GM23338 (cell line): ENCODE measurements around the gene OR6K3. TPM values are rescaled to one million over a fixed set of nuclear protein-coding genes. Genes with fewer than 3 reads are reported as not detected.
A peak's percentile ranks its signal among the peaks of the same experiment; 100 is the strongest.

Source experiments
- ATAC-seq: fragments of 200-7000 bp; cut with Tn5 transposase; 3 replicates; pipeline ENCODE4 v1.9.1; 2020
- DNase-seq: peaks from one replicate; pipeline ENCODE4 v3.0.0-alpha.2; 2015; ENCODE audit warnings: low spot score
- H2AFZ ChIP-seq: fragments of 200-600 bp; sonication (generic); 2 replicates; pipeline ENCODE4 v1.8.0; 2016; ENCODE audit warnings: antibody characterized with exemption, mild to moderate bottlenecking, moderate library complexity
- H3F3A ChIP-seq: fragments of 200-600 bp; sonication (generic); replicated peaks from 2 replicates; pipeline ENCODE4 v1.8.0; 2017; ENCODE audit warnings: antibody characterized with exemption, mixed run types, low read depth
- H3K27ac ChIP-seq: fragments of 200-600 bp; sonication (generic); 2 replicates; pipeline ENCODE4 v1.6.1; 2016; ENCODE audit warnings: low read depth
- H3K27me3 ChIP-seq: fragments of 200-600 bp; sonication (generic); 2 replicates; pipeline ENCODE4 v1.8.0; 2016; ENCODE audit warnings: mild to moderate bottlenecking, mixed run types, moderate library complexity; ENCODE audit not compliant: insufficient read depth
- H3K36me3 ChIP-seq: fragments of 200-600 bp; sonication (generic); 2 replicates; pipeline ENCODE4 v1.8.0; 2016; ENCODE audit warnings: mild to moderate bottlenecking; ENCODE audit not compliant: insufficient read depth
- H3K4me1 ChIP-seq: fragments of 200-600 bp; sonication (generic); 2 replicates; pipeline ENCODE4 v1.8.0; 2016; ENCODE audit warnings: mild to moderate bottlenecking, moderate library complexity; ENCODE audit not compliant: insufficient read depth
- H3K4me2 ChIP-seq: fragments of 200-600 bp; sonication (generic); 2 replicates; pipeline ENCODE4 v1.7.1; 2017; ENCODE audit warnings: mixed run types
- H3K4me3 ChIP-seq: fragments of 200-600 bp; sonication (generic); 2 replicates; pipeline ENCODE4 v1.6.1; 2016; ENCODE audit warnings: mixed run types
- H3K79me2 ChIP-seq: fragments of 200-600 bp; sonication (generic); replicated peaks from 2 replicates; pipeline ENCODE4 v1.8.0; 2017; ENCODE audit warnings: mild to moderate bottlenecking; ENCODE audit not compliant: insufficient read depth
- H3K9me2 ChIP-seq: fragments of 200-600 bp; sonication (generic); 2 replicates; pipeline ENCODE4 v1.8.0; 2017; ENCODE audit not compliant: insufficient read depth
- H4K20me1 ChIP-seq: fragments of 200-600 bp; sonication (generic); replicated peaks from 2 replicates; pipeline ENCODE4 v1.8.0; 2017; ENCODE audit warnings: mild to moderate bottlenecking; ENCODE audit not compliant: insufficient read depth
- H3K27ac Mint-ChIP-seq: 2 replicates; pipeline ENCODE4 v1.8.0; 2020; ENCODE audit warnings: inconsistent platforms, mild to moderate bottlenecking, moderate library complexity, mixed read lengths
- H3K27me3 Mint-ChIP-seq: 3 replicates; pipeline ENCODE4 v1.8.0; 2022; ENCODE audit warnings: low read depth, mild to moderate bottlenecking, moderate library complexity, mixed read lengths, inconsistent platforms; ENCODE audit not compliant: insufficient read depth, poor library complexity
- H3K36me3 Mint-ChIP-seq: 3 replicates; pipeline ENCODE4 v1.8.0; 2021; ENCODE audit warnings: low read depth, mild to moderate bottlenecking, inconsistent platforms, moderate library complexity, mixed read lengths
- H3K4me1 Mint-ChIP-seq: 3 replicates; pipeline ENCODE4 v1.8.0; 2020; ENCODE audit warnings: mild to moderate bottlenecking, inconsistent platforms, mixed read lengths
- H3K4me3 Mint-ChIP-seq: 3 replicates; pipeline ENCODE4 v1.8.0; 2021; ENCODE audit warnings: moderate library complexity, mild to moderate bottlenecking, inconsistent platforms, mixed read lengths
- H3K9me3 Mint-ChIP-seq: 3 replicates; pipeline ENCODE4 v1.8.0; 2020; ENCODE audit warnings: moderate library complexity, mild to moderate bottlenecking, inconsistent platforms, mixed read lengths
- CREB1 ChIP-seq: fragments of 250-450 bp; sonication (Bioruptor Pico); IDR thresholded peaks from 2 replicates; pipeline ENCODE4 v1.5.0; 2020; ENCODE audit warnings: low read depth, mild to moderate bottlenecking, moderate library complexity
- EZH2 ChIP-seq: fragments of 200-600 bp; sonication (generic); IDR thresholded peaks from one replicate; pipeline ENCODE4 v1.8.0; 2017; ENCODE audit warnings: antibody characterized with exemption, mild to moderate bottlenecking, low read depth; ENCODE audit not compliant: unreplicated experiment
- EZH2phosphoT487 ChIP-seq: fragments of 200-600 bp; sonication (generic); IDR thresholded peaks from one replicate; pipeline ENCODE4 v1.8.1; 2018; ENCODE audit warnings: antibody characterized with exemption; ENCODE audit not compliant: unreplicated experiment
- JUNB ChIP-seq: IDR thresholded peaks from one replicate; pipeline ENCODE4 v1.6.1; 2016; ENCODE audit warnings: antibody characterized with exemption; ENCODE audit not compliant: unreplicated experiment
- NANOG ChIP-seq: IDR thresholded peaks from 2 replicates; pipeline ENCODE4 v1.6.1; 2016; ENCODE audit warnings: antibody characterized with exemption, borderline replicate concordance
- POLR2AphosphoS5 ChIP-seq: IDR thresholded peaks from 2 replicates; pipeline ENCODE4 v1.6.1; 2016; ENCODE audit warnings: antibody characterized with exemption, low read depth
- STAT1 ChIP-seq: IDR thresholded peaks from one replicate; pipeline ENCODE4 v1.6.1; 2016; ENCODE audit warnings: antibody characterized with exemption; ENCODE audit not compliant: unreplicated experiment
- ZNF114 ChIP-seq: fragments of 250-450 bp; sonication (Bioruptor Pico); IDR thresholded peaks from 2 replicates; pipeline ENCODE4 v1.5.0; 2020; ENCODE audit warnings: mild to moderate bottlenecking, moderate library complexity
- ZNF331 ChIP-seq: fragments of 250-450 bp; sonication (Bioruptor Pico); IDR thresholded peaks from 2 replicates; pipeline ENCODE4 v1.5.0; 2020; ENCODE audit warnings: low read depth, mild to moderate bottlenecking, moderate library complexity
- polyA plus RNA-seq: library from polyadenylated mRNA; unstranded; fragments of >200 nt; fragmentation: Nextera tagmentation; extraction: Ambion mirVana; gene quantifications from 2 replicates; pipeline ENCODE4 v1.2.1, GENCODE V29; 2016
- total RNA-seq: library from RNA; depleted of rRNA; stranded (reverse); fragments of >200 nt; shearing (Covaris generic); gene quantifications from 2 replicates; pipeline ENCODE4 v1.2.3, GENCODE V29; 2014
- TF ChIP-seq, protein P1 (sequence below), 2 experiments: fragments of 200-600 bp in 1 of 2; sonication (generic) in 1 of 2; conservative IDR thresholded peaks; 2 replicates each; pipeline versions ENCODE4 v1.5.1 to v1.6.1; 2016 to 2017; ENCODE audit warnings: antibody characterized with exemption in 2 of 2, low read depth in 2 of 2, mild to moderate bottlenecking in 2 of 2, moderate library complexity in 1 of 2
- TF ChIP-seq, protein P2 (sequence below): fragments of 250-450 bp; sonication (Bioruptor Pico); IDR thresholded peaks from 2 replicates; pipeline ENCODE4 v1.5.0; 2020; ENCODE audit warnings: mild to moderate bottlenecking, moderate library complexity
- TF ChIP-seq, protein P3 (sequence below): IDR thresholded peaks from one replicate; pipeline ENCODE4 v1.6.1; 2018; ENCODE audit warnings: antibody characterized with exemption; ENCODE audit not compliant: unreplicated experiment

The OR6K3 gene
- total and polyA plus RNA-seq, 2 experiments from 2014 or later: not detected

DNA sequence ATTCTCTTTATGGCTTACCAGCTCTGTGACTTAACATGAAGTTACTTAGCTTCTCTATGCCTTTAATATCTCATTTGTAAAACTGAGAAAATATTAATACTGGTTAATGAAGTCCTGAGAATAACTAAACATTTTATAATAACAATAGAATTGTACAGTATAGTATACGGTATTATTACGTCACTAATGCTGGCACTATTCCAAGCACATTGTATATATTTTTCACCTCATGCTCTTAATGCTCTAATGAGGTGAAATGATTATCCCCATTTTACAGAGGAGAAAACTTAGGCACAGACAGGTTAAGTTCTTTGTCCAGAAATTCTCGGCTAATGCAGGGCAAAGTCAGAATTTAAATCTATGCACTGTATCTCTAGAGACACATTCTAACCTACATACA lies 856 bp downstream of the OR6K3 start (continued):
- TF ChIP-seq, protein P1, sequence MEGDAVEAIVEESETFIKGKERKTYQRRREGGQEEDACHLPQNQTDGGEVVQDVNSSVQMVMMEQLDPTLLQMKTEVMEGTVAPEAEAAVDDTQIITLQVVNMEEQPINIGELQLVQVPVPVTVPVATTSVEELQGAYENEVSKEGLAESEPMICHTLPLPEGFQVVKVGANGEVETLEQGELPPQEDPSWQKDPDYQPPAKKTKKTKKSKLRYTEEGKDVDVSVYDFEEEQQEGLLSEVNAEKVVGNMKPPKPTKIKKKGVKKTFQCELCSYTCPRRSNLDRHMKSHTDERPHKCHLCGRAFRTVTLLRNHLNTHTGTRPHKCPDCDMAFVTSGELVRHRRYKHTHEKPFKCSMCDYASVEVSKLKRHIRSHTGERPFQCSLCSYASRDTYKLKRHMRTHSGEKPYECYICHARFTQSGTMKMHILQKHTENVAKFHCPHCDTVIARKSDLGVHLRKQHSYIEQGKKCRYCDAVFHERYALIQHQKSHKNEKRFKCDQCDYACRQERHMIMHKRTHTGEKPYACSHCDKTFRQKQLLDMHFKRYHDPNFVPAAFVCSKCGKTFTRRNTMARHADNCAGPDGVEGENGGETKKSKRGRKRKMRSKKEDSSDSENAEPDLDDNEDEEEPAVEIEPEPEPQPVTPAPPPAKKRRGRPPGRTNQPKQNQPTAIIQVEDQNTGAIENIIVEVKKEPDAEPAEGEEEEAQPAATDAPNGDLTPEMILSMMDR (conservative IDR thresholded peaks at IDR 0.05; ENCODE audit: low read depth in 2 of 2): no peak
- TF ChIP-seq EZH2phosphoT487: no peak
- no peak for TF ChIP-seq NANOG

DNA sequence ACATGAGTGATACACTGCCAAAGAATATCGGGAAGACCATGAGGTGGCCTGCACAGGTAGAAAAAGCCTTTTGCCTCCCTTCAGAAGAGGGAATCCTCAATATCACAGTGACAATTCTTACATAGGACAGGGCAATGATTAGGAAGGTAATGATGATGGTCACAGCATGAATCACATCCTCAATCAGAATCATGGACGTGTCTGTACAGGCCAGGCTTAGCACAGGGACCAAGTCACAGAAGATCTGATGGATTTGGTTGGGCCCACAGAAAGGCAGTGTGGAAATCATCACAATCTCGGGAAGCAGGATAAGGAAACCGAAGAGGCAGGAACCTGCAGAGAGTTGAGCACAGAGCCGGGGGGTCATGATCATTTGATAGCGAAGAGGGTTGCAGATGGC lies 3.2 kb downstream of the OR6K3 start:
- Histone ChIP-seq H2AFZ (0 out of 2 replicates have a peak overlapping the region, but pooled peaks have one; percentile 12), H4K20me1 (no peaks in the 10 kb centered on the region), H3F3A (no peaks in the 10 kb centered on the region), H3K9me2 (no peaks in the 10 kb centered on the region), H3K4me2 (no peak overlapping the region), H3K4me1 (no peaks in the 10 kb centered on the region), H3K79me2 (no peaks in the 10 kb centered on the region), H3K36me3 (no peaks in the 10 kb centered on the region), H3K4me3 (no peak overlapping the region), H3K27me3 (no peaks in the 10 kb centered on the region), H3K27ac (no peak overlapping the region)
- Mint-ChIP-seq H3K36me3 (no peaks in the 10 kb centered on the region), H3K9me3 (no peaks in the 10 kb centered on the region), H3K27me3 (no peaks in the 10 kb centered on the region), H3K27ac (no peak overlapping the region), H3K4me1 (no peaks in the 10 kb centered on the region), H3K4me3 (no peak overlapping the region)
- ATAC-seq (no peak), DNase-seq (no peak)
- TF ChIP-seq POLR2AphosphoS5 (no peak), EZH2phosphoT487 (no peak), ZNF114 (no peak), JUNB (no peak), STAT1 (no peak), CREB1 (CRISPR knock-in tag) (no peak), NANOG (no peak), EZH2 (no peak), ZNF331 (CRISPR knock-in tag) (no peak)
- TF ChIP-seq, protein P2, sequence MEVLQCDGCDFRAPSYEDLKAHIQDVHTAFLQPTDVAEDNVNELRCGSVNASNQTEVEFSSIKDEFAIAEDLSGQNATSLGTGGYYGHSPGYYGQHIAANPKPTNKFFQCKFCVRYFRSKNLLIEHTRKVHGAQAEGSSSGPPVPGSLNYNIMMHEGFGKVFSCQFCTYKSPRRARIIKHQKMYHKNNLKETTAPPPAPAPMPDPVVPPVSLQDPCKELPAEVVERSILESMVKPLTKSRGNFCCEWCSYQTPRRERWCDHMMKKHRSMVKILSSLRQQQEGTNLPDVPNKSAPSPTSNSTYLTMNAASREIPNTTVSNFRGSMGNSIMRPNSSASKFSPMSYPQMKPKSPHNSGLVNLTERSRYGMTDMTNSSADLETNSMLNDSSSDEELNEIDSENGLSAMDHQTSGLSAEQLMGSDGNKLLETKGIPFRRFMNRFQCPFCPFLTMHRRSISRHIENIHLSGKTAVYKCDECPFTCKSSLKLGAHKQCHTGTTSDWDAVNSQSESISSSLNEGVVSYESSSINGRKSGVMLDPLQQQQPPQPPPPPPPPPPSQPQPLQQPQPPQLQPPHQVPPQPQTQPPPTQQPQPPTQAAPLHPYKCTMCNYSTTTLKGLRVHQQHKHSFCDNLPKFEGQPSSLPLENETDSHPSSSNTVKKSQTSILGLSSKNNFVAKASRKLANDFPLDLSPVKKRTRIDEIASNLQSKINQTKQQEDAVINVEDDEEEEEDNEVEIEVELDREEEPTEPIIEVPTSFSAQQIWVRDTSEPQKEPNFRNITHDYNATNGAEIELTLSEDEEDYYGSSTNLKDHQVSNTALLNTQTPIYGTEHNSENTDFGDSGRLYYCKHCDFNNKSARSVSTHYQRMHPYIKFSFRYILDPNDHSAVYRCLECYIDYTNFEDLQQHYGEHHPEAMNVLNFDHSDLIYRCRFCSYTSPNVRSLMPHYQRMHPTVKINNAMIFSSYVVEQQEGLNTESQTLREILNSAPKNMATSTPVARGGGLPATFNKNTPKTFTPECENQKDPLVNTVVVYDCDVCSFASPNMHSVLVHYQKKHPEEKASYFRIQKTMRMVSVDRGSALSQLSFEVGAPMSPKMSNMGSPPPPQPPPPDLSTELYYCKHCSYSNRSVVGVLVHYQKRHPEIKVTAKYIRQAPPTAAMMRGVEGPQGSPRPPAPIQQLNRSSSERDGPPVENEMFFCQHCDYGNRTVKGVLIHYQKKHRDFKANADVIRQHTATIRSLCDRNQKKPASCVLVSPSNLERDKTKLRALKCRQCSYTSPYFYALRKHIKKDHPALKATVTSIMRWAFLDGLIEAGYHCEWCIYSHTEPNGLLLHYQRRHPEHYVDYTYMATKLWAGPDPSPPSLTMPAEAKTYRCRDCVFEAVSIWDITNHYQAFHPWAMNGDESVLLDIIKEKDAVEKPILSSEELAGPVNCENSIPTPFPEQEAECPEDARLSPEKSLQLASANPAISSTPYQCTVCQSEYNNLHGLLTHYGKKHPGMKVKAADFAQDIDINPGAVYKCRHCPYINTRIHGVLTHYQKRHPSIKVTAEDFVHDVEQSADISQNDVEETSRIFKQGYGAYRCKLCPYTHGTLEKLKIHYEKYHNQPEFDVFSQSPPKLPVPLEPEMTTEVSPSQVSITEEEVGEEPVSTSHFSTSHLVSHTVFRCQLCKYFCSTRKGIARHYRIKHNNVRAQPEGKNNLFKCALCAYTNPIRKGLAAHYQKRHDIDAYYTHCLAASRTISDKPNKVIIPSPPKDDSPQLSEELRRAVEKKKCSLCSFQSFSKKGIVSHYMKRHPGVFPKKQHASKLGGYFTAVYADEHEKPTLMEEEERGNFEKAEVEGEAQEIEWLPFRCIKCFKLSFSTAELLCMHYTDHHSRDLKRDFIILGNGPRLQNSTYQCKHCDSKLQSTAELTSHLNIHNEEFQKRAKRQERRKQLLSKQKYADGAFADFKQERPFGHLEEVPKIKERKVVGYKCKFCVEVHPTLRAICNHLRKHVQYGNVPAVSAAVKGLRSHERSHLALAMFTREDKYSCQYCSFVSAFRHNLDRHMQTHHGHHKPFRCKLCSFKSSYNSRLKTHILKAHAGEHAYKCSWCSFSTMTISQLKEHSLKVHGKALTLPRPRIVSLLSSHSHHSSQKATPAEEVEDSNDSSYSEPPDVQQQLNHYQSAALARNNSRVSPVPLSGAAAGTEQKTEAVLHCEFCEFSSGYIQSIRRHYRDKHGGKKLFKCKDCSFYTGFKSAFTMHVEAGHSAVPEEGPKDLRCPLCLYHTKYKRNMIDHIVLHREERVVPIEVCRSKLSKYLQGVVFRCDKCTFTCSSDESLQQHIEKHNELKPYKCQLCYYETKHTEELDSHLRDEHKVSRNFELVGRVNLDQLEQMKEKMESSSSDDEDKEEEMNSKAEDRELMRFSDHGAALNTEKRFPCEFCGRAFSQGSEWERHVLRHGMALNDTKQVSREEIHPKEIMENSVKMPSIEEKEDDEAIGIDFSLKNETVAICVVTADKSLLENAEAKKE (CRISPR knock-in tag): no peak
- TF ChIP-seq, protein P3, sequence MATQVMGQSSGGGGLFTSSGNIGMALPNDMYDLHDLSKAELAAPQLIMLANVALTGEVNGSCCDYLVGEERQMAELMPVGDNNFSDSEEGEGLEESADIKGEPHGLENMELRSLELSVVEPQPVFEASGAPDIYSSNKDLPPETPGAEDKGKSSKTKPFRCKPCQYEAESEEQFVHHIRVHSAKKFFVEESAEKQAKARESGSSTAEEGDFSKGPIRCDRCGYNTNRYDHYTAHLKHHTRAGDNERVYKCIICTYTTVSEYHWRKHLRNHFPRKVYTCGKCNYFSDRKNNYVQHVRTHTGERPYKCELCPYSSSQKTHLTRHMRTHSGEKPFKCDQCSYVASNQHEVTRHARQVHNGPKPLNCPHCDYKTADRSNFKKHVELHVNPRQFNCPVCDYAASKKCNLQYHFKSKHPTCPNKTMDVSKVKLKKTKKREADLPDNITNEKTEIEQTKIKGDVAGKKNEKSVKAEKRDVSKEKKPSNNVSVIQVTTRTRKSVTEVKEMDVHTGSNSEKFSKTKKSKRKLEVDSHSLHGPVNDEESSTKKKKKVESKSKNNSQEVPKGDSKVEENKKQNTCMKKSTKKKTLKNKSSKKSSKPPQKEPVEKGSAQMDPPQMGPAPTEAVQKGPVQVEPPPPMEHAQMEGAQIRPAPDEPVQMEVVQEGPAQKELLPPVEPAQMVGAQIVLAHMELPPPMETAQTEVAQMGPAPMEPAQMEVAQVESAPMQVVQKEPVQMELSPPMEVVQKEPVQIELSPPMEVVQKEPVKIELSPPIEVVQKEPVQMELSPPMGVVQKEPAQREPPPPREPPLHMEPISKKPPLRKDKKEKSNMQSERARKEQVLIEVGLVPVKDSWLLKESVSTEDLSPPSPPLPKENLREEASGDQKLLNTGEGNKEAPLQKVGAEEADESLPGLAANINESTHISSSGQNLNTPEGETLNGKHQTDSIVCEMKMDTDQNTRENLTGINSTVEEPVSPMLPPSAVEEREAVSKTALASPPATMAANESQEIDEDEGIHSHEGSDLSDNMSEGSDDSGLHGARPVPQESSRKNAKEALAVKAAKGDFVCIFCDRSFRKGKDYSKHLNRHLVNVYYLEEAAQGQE: no peak
